ENCODE results near the gene PLD4.

DNA sequence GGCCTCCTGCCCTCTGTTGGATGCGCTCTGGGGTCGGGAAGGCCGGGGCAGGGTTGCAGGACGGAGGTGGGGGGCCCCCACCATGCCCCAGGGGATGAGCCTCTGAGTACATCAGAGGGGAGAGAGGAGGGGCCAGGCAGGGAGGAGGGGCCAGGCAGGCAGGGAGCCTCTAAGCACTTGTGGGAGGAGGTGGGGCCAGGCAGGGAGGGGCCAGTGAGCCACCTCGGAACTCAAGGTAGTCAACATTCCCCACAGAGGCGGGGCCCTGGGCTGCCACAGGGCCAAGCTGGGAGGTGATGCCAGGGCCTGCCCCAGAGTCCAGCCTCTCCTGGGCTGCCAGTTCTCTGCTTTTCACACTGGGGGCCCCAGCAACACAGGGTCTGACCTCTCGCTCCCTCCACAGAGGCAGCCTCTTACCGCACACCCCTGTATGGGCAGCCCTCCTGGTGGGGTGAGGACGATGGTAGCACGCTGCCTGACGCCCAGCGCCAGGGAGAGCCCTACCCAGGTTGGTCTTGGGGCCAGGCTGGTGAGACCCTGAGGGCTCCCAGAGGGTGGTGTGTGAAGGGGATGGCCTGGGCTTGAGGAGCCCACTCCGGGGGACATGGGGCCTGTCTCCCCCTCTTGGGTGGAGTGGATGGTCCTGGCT lies 42.2 kb upstream of the PLD4 start:
- TF ChIP-seq, protein P1, sequence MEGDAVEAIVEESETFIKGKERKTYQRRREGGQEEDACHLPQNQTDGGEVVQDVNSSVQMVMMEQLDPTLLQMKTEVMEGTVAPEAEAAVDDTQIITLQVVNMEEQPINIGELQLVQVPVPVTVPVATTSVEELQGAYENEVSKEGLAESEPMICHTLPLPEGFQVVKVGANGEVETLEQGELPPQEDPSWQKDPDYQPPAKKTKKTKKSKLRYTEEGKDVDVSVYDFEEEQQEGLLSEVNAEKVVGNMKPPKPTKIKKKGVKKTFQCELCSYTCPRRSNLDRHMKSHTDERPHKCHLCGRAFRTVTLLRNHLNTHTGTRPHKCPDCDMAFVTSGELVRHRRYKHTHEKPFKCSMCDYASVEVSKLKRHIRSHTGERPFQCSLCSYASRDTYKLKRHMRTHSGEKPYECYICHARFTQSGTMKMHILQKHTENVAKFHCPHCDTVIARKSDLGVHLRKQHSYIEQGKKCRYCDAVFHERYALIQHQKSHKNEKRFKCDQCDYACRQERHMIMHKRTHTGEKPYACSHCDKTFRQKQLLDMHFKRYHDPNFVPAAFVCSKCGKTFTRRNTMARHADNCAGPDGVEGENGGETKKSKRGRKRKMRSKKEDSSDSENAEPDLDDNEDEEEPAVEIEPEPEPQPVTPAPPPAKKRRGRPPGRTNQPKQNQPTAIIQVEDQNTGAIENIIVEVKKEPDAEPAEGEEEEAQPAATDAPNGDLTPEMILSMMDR (conservative IDR thresholded peaks at IDR 0.05 in 1 of 2, IDR thresholded peaks at IDR 0.05 in 1 of 2; ENCODE audit: low read depth in 1 of 2, low read length in 2 of 2), result no peak
- no peak for TF ChIP-seq EZH2 (IDR thresholded peaks at IDR 0.05; ENCODE audit: low read length, missing control alignments)

Data from fibroblast of lung (primary cell).